Midbrain (tissue), 1 donor: Measurements from ENCODE around the gene ENO2.
"Not testable (repeated sequence)": the region's sequence is repeated elsewhere in the genome, so short reads cannot be mapped to it uniquely, and the experiment has no call there.

Source experiments
- DNase-seq: peaks from one replicate; lab custom pipeline; 2025; lab: John Stamatoyannopoulos, UW

The ENO2 gene

DNA sequence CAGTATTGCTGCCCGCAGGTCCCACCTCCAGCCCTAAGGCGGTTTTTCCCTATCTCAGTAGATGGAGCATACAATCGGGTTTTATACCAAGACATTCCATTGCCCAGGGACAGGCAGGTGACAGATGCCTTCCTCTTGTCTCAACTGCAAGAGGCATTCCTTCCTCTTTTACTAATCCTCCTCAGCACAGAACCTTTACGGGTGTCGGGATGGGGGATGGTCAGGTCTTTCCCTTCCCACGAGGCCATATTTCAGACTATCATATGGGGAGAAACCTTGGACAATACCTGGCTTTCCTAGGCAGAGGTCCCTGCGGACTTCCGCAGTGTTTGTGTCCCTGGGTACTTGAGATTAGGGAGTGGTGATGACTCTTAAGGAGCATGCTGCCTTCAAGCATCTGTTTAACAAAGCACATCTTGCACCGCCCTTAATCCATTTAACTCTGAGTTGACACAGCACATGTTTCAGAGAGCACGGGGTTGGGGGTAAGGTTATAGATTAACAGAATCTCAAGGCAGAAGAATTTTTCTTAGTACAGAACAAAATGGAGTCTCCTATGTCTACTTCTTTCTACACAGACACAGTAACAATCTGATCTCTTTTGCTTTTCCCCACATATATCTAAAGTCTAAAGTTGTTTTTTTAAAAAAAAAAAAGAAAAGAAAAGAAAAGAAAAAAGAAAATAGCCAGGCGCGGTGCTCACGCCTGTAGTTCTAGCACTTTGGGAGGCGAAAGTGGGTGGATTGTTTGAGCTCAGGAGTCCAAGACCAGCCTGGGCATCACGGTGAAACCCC is 28.0 kb upstream of the ENO2 start:
- DNase-seq = not testable (repeated sequence)

DNA sequence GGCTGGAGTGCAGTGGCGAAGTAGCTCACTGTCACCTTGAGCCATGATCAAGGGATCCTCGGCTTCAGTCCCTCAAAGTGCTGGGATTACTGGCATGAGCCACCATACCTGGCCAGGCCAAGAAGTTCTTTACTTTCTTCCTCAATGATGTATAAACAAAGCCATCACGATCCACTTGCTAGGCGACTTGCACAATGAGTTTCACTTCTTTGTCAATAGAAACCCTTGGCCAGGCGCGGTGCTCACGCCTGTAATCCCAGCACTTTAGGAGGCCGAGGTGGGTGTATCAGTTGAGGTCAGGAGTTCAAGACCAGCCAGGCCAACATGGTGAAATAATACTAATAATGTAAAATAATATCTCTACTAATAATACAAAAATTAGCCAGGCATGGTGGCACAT is 26.9 kb upstream of the ENO2 start:
- DNase-seq = no peak

DNA sequence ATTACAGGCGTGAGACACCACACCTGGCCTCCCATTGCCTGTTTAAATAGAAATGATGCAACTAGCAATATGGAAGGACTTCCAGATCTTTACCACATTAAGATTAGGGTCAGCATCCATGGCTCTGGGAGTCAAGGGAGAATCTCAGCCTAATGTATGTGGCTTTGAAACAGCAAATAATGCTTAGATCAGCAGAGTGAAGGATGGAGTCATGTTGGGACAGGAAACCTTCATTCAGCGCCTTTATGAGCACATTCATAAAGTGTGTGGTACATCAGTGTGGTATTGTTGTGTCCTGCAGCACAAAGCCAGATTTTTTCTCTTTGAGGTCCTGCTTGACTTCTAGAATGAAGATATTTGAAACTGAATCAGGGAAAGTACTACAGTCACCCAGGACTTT is 26.0 kb upstream of the ENO2 start:
- no peak for DNase-seq

DNA sequence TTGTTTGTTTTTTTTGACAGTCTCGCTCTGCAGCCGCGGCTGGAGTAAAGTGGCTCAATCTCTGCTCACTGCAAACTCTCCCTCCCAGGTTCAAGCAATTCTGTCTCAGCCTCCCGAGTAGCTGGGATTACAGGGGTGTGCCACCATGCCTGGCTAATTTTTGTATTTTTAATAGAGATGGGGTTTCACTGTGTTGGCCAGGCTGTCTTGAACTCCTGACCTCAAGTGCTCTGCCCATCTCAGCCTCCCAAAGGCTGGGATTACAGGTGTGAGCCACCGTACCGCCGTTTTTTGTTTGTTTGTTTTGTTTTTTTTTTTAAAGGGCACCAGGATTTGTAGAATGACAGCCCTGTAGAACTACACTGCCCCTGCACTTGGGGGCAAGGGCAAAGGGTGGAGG is 25.6 kb upstream of the ENO2 start:
- DNase-seq = not testable (repeated sequence)

DNA sequence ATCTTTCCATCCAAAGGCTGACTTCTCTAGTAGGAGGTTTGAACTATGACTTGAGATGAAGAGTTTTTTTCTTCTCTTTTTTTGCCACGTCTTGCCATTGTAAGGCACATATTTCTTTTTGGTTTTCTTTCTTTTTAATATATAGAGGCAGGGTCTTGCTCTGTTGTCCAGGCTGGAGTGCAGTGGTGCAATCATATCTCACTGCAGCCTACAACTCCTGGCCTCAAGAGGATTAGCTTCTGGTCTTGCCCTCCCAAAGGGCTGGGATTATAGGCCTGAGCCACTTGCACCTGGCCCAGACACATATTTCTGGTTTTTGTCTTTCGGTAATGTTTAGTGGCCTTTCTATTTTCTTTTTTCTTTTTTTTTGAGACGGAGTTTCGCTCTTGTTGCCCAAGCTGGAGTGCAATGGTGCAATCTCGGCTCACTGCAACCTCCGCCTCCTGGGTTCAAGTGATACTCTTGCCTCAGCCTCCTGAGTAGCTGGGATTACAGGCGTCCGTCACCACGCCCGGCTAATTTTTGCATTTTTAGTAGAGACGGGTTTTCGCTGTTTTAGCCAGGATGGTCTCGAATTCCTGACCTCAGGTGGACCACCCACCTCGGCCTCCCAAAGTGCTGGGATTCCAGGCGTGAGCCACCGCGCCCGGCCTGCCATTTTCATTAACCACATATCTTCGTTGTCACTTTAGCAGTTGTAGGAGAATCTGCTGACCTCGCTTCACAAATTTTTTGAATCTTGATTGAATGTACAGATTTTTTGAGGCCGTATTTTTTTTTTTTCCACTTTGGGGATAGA is 24.4 kb upstream of the ENO2 start:
- DNase-seq = not testable (repeated sequence)

DNA sequence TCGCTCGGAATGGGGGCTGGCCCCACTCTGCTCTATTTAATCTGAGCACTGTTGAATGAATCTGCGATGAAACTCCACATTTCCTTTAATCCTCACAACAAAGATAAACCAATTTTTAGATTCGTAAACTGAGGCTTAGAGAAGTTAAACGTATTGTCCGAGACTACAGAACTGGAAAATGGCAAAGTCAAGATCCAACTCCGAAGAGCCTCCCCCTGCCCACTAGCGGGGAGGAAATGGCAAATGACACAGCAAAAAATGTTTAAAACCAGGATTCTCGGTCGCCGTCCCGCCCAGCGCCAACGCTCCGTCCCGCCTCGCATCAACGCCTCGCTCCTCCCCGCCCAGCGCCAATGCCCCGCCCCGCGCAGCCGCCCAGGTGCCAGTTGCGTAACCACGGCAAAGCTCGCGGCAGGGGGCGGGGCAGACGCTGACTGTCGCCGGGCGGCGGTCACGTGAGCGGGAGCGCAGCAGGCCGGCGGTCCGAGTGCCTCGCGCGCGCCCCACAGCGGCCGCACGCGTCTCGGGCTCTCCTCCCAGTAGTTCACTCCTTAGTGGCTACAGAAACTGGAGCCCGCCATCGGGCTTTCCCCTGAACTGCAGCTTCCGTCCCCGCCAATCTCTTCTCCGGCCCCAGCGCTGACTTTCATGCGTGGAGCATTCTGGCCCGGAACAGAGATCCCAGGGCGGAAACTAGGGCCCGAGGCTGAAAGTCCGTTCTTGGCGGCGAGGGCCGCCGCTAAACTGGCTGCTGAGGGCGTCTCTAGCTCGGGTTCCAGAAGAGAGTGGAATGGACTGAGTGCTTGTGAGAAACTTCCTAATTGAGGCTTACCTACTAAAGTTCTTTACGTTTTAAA is 23.4 kb upstream of the ENO2 start:
- DNase-seq = peak; percentile 99

DNA sequence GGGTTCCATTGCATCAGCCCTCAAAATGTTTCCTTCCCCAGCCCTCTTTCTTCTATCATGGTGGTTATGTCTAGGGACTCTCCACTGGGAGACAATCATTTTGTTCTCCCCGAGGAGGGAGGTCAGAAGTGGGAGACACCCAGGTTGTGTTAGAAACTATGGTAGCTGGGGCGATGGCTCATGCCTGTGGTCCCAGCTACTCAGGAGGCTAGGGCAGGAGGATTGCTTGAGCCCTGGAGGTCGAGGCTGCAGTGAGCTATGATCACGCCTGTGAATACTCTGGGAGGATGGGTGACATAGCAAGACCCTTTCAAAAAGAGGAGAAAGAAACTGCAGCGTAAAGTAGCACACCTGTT is 22.8 kb upstream of the ENO2 start:
- no peak for DNase-seq

DNA sequence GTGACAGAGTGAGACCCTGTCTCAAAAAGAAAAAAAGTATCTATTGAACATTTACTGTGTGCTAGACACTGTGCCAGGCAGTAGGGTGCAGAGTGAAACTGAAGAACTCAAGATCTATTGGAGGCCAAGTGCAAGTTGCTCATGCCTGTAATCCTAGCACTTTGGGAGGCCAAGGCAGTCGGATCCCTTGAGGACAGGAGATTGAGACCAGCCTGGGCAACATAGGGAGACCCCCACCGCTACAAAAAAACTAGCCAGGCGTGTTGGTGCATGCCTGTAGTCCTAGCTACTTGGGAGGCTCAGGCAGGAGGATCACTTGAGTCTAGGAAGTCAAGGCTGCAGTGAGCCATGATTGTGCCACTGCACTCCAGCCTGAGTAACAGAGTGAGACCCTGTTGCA is 21.7 kb upstream of the ENO2 start:
- DNase-seq = not testable (repeated sequence)

DNA sequence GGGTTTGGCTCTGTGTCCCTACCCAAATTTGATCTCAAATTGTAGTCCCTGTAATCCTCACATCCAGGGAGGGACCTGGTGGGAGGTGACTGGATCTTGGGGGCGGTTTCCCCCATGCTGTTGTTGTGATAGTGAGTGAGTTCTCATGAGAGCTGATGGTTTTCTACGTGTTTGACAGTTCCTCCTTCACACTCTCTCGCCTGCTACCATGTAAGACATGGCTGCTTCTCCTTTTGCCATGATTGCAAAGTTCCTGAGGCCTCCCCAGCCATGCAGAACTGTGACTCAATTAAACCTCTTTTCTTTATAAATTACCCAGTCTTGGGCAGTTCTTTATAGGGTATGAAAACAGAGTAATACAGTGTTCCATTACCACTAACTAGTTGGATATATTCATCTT is 20.1 kb upstream of the ENO2 start:
- DNase-seq = no peak

DNA sequence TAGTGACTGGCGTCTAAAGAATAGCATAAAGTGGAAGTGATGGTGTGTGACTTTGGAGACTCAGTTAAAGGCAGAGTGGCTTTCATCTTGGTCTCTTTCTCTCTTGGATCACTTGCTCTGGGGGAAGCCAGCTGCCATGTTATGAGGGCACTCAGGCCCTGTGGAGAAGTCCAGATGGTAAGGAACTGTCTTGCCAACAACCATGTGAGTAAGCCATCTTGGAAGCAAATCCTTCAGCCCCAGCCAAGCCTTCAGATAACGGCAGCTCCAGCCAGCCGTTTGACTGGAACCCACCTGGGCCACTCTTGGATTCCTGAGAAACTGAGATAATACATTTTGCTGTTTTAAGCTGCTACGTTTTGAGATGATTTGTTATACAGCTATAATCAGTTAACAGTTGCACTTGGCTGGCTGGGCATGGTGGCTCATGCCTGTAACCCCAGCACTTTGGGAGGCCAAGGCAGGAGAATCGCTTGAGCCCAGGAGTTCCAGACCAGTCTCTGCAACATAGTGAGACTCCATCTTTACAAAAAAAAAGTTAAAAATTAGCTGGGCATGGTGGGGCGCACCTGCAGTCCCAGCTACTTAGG is 17.4 kb upstream of the ENO2 start:
- DNase-seq = no peak

DNA sequence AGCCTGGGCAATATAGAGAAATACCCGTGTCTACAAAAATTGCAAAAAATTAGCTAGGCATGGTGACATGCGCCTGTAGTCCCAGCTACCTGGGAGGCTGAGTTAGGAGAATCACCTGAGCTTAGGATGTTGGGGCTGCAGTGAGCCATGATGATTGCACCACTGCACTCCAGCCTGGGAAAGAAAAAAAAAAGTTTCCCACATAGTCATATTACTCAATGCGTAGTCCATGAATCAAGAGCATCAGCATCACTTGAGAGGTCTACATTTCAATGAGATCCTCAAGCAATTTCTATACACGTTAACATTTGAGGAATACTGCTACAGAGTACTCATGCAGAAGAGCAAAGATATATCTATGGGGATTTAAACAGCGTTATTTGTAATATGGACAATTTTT is 15.0 kb upstream of the ENO2 start:
- no peak for DNase-seq

DNA sequence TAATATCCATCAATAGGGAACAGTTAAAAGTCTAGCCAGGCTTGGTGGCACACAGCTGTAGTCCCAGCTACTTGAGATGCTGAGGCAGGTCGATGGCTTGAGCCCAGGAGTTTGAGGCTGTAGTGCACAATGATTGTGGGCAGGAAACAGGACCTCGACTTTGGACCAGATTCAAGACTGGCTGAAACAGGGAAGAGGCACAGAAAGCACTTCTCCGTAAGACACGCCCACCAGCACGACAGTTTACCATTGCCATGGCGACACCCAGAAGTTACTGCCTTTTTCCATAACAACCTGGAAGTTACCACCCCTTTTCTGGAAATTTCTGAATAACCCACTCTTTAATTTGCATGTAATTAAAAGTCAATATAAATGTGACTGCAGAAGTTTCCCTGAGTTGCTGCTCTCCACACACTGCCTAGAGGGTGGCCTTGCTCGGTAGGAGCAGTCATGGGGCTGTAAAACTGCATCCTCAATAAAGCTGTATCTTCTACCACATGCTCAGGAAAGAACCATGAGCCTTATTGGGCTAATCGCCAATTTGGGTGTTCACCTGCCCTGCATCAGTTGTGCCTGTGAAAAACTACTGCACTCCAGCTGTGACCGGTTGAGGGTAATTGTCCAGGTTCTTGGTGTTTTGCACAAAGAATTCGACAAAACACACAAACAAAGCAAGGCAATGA is 14.4 kb upstream of the ENO2 start:
- DNase-seq = peak; percentile 70

DNA sequence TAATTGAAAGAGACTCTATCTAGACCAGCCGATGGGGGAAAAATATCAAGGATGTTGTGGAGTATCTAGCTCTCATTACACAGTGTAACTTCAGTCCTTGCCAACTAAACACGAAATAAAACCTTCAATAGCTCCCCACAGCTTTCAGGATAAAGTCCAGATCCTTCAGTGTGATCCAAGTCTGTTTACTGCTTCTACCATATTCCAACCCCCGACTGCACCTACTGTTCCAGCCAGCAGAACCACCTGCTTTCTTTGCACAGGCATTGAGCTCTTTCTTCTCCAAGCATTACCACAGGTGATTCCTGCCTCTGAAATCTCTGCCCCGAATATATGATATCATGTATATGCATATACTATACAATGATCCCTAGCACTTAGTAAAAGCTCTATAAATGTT is 11.9 kb upstream of the ENO2 start:
- no peak for DNase-seq

DNA sequence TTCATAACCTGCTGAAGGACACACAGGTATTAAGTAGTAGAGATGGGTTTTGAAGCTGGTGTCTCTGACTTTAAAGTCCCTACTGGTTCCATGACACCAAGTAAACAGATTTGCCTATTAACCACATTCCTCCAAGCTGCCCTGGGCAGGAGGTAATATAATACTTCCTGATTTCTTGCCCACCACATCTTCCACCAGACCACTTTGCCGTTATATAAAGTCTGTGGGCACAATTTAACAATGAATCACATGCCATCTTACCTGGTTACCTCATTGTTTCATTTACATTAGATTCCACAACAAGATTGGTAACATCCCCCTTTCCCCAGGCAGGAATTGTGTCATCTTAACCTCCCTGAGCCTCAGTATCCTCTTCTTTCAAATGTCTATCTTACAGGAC is 10.7 kb upstream of the ENO2 start:
- DNase-seq = no peak

DNA sequence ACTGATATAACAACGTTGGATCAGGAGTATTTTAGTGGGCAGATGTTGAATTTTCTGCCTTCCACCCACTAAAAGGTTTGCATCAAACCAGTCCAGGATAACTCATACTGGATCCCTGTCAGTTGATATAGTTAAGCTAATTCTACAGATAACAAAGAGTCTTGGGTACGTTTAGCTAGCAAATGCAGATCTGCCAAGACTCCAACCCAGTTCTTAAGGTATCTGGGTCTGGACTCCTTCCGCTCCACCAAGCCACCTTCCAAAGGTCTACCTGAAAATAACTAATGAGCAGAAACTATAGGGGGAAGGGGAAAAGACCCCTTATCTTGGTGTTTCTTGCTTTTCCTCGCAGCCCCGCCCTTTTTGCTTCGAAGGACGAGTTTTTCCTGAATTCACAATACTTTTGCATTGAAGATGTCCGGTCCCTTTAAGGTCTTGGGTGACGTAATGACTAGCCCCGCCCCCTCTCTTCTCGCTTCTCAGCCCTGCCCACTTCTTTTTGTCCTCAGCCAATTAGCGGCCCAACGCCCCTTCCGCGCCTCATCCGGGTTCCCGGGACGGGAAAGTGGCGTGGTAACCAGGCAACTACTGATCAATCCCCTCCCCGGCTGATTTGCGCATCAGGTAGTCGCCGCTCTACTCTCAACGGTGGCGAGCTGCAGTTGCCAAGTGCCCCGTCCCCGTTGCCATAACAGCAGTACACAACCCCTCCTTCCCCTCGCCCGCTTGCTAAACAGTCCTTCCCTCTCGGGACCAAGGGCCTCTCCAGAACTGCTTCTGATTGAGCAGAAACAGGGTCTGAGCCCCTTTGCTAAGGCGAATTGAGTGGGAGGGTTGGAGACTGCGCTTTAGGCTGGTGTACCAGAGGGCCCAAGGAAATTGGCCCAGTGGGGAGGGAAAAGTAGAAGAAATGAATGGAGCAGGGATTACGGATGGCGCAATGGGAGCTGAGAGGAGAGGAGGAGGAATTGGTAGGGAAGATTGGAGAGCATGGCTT is 9.8 kb upstream of the ENO2 start, which contains the start of gene LRRC23:
TSS of gene LRRC23 (plus strand) at position 543 of the 997 bp plus-strand sequence. CDS start 812 bp downstream, outside the sequence.
- peak; percentile 98 for DNase-seq

DNA sequence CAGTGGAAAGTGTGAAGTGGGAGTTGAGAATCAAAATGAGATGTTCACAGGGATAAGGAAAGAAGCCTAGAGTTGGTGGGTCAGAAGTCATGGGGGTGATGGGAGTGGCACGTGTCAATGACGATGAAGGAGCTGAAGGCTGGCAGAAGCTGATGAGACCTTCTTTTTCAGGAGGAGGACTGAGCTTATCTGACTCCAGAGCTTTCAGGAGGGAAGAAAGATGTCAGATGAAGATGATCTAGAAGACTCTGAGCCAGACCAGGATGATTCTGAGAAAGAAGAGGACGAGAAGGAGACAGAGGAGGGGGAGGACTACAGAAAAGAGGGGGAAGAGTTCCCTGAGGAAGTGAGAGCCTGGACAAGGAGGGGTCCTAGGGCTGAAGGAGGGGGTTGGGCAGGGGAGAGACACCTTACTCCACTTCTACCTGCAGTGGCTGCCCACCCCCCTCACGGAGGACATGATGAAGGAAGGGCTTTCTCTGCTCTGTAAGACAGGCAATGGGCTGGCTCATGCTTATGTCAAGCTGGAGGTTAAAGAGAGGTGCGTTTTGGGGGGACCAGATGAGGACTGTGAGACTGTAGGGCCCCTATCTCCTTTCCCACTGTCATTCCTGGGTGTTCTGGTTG is 8.9 kb upstream of the ENO2 start:
- DNase-seq = no peak

DNA sequence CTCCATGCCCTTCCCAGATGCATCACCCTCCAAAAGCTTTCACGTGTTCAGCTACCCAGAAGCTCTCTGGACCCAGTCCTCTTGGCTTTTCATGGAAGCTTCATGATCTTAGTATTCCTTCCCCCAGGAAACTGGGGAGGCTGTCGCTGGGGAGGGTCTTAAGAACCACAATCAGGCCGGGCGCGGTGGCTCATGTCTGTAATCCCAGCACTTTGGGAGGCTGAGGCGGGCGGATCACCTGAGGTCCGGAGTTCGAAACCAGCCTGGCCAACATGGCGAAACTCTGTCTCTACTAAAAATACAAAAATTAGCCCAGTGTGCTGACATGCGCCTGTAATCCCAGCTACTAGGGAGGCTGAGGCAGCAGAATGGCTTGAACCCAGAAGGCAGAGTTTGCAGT is 6.2 kb upstream of the ENO2 start:
- not testable (repeated sequence) for DNase-seq

DNA sequence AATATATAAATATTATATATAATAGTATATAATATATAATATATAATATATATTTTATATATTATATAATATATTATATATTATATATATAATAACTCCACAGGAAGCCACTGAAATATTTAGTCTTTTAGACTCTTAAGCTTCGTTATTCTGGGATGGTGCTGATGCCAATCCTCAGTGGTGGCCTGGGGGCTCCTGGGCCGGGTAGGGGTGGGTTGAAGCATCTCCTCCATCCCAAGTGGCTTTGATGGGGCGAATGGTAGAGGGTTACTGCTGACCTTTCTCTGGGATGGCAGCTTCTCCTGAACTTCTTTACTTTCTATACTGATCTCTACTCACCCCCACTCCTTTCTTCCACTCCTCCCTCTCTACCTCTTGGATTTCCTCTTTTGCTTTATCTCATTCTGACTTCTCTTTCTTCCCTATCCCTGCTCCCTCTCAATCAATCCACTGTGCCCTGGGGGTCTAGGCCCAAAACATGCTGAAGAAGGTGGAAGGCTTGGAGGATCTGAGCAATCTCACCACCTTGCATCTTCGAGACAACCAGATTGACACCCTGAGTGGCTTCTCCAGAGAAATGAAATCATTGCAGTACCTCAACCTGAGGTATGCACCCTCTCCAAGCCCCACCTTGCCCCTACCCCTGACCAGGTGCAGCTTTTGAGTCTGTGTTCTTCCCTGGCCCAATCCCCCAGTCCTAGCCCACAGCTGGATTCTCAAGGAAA is 4.8 kb upstream of the ENO2 start:
- no peak for DNase-seq
